ENCODE measurements around the gene CTR9.

DNA sequence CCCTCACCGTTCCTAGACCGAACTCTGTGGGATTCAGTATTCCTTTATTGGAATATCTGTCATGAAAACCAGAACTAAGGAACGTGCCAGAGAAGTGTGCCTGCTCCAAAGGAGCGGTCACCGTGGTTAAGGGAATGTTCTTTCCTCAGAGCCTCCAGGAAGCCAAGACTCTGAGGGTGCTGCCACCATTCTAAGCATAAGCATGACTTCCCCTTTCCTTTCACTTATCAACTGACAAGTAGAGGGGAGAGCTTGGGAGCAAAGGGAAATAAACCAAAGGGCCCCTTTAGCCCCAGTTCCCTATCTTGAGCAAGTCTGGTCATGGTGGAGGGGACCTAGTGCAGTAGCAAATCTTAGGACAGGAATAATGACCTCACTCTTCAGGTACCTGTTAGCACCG, 26.8 kb downstream of the CTR9 start:
- no peak for TF ChIP-seq POLR2AphosphoS5 (IDR thresholded peaks at IDR 0.05; ENCODE audit: low read depth, low read length)
- TF ChIP-seq POLR2A (IDR thresholded peaks at IDR 0.05; ENCODE audit: low read depth, low read length), result no peak
- no peak for TF ChIP-seq TAF1 (IDR thresholded peaks at IDR 0.05; ENCODE audit: low read depth, low read length)
- no peak for TF ChIP-seq SPI1 (IDR thresholded peaks at IDR 0.05; ENCODE audit: low read depth, low read length)
